Activated CD4-positive, alpha-beta memory T cell treated with anti-CD3 and anti-CD28 coated beads for 36 hours (primary cell): ENCODE data around the gene ENDOU. TPM values are rescaled to one million over a fixed set of nuclear protein-coding genes. Genes with fewer than 3 reads are reported as not detected.

ENCODE experiments used
- CTCF ChIA-PET: fragments of 350-600 bp; sonication (Branson Sonifier 250); formaldehyde crosslinking; loops from one replicate; lab custom pipeline; 2021; ENCODE audit warnings: antibody characterized with exemption, inconsistent platforms; lab: Charles Lee
- POLR2A ChIA-PET: fragments of 350-600 bp; sonication (Branson Sonifier 250); formaldehyde crosslinking; loops from one replicate; lab custom pipeline; 2021; ENCODE audit warnings: antibody characterized with exemption; lab: Charles Lee
- DNase-seq: peaks from one replicate; pipeline ENCODE4 v3.0.0-alpha.2; 2020
- H3K27ac Mint-ChIP-seq: one replicate; pipeline ENCODE4 v1.8.0; 2021; ENCODE audit warnings: mixed read lengths
- H3K27me3 Mint-ChIP-seq: one replicate; pipeline ENCODE4 v1.8.0; 2021; ENCODE audit warnings: mixed read lengths
- H3K36me3 Mint-ChIP-seq: one replicate; pipeline ENCODE4 v1.8.0; 2021; ENCODE audit warnings: mixed read lengths
- H3K4me1 Mint-ChIP-seq: one replicate; pipeline ENCODE4 v1.8.0; 2021; ENCODE audit warnings: low read depth, mixed read lengths
- H3K4me3 Mint-ChIP-seq: one replicate; pipeline ENCODE4 v1.8.0; 2021; ENCODE audit warnings: mild to moderate bottlenecking, mixed read lengths
- H3K9me3 Mint-ChIP-seq: one replicate; pipeline ENCODE4 v1.8.0; 2021; ENCODE audit warnings: mixed read lengths
- intact Hi-C: fragments of 100-400 bp; cut with micrococcal nuclease; formaldehyde crosslinking; loops from one replicate; pipeline ENCODE4 v1.15.1; 2023
- total RNA-seq, 2 experiments: library from RNA; stranded (reverse); gene quantifications; one replicate each; pipeline ENCODE4 v1.2.3, GENCODE V29; 2021

The ENDOU gene
- total RNA-seq, 2 experiments from 2014 or later = not detected

- intact Hi-C loops = no loop called here
- POLR2A ChIA-PET = interaction anchor here (0.8 to 3.6 kb wide), 3 partner anchors 13 to 27 kb away, joined by 3 to 19 read pairs (median 9); no protein-coding TSS in a partner anchor
These were observed 43.1 kb upstream of the ENDOU start for GRCh38 chr12:47768323-47768811.

GRCh38 chr12:47767216-47767724 lies 42.0 kb upstream of the ENDOU start:
- H3K4me3 Mint-ChIP-seq = no peak overlapping the region
- no peaks in the 10 kb centered on the region for H3K4me1 Mint-ChIP-seq
- no peaks in the 10 kb centered on the region for H3K27me3 Mint-ChIP-seq
- no peak overlapping the region for H3K27ac Mint-ChIP-seq
- POLR2A ChIA-PET = interaction anchor here (0.6 to 3.6 kb wide), 10 partner anchors 10 to 70 kb away, joined by 3 to 19 read pairs (median 3); no protein-coding TSS in a partner anchor
- CTCF ChIA-PET = interaction anchor here (0.7 to 18.6 kb wide), 34 partner anchors 9 to 139 kb away, joined by 3 to 837 read pairs (median 7); partner anchors contain the start of genes ENDOU, RAPGEF3 and RPAP3
- no peaks in the 10 kb centered on the region for H3K9me3 Mint-ChIP-seq
- intact Hi-C loops = loop anchor here (1.0 kb wide), 2 partner anchors 23 to 52 kb away; no protein-coding TSS in a partner anchor
- DNase-seq = peak; percentile 86
- H3K36me3 Mint-ChIP-seq = no peaks in the 10 kb centered on the region

More at GRCh38 chr12:47768323-47768811, 43.1 kb upstream of the ENDOU start:
- no peaks in the 10 kb centered on the region for H3K27me3 Mint-ChIP-seq
- H3K4me1 Mint-ChIP-seq = peaks cover 2% of the 10 kb centered on the region
- H3K4me3 Mint-ChIP-seq = no peak overlapping the region
- no peaks in the 10 kb centered on the region for H3K36me3 Mint-ChIP-seq
- no peaks in the 10 kb centered on the region for H3K9me3 Mint-ChIP-seq
- no peak for DNase-seq
- CTCF ChIA-PET = interaction anchor here (0.6 to 18.6 kb wide), 21 partner anchors 8 to 1582 kb away, joined by 3 to 837 read pairs (median 8); partner anchors contain the start of genes ENDOU and RAPGEF3
- H3K27ac Mint-ChIP-seq = no peak overlapping the region

- no peaks in the 10 kb centered on the region for H3K9me3 Mint-ChIP-seq
- H3K4me3 Mint-ChIP-seq = no peak overlapping the region
- DNase-seq = no peak
- no peaks in the 10 kb centered on the region for H3K27me3 Mint-ChIP-seq
- intact Hi-C loops = loop anchor here (1.0 kb wide), 2 partner anchors 22 to 51 kb away; no protein-coding TSS in a partner anchor
- no peak overlapping the region for H3K27ac Mint-ChIP-seq
- ChIA-PET CTCF (interaction anchor here (0.9 to 18.6 kb wide), 33 partner anchors 10 to 139 kb away, joined by 3 to 837 read pairs (median 7); partner anchors contain the start of genes ENDOU, RAPGEF3 and RPAP3), POLR2A (interaction anchor here (0.6 to 3.6 kb wide), 10 partner anchors 9 to 71 kb away, joined by 3 to 19 read pairs (median 3); no protein-coding TSS in a partner anchor)
- no peaks in the 10 kb centered on the region for H3K36me3 Mint-ChIP-seq
- H3K4me1 Mint-ChIP-seq = no peaks in the 10 kb centered on the region
These were observed 41.4 kb upstream of the ENDOU start for GRCh38 chr12:47766502-47767215.

GRCh38 chr12:47763481-47764346 lies 38.4 kb upstream of the ENDOU start:
- intact Hi-C loops = no loop called here
- Mint-ChIP-seq H3K4me3 (no peak overlapping the region), H3K36me3 (no peaks in the 10 kb centered on the region), H3K27me3 (no peaks in the 10 kb centered on the region), H3K4me1 (peaks cover 6% of the 10 kb centered on the region), H3K9me3 (no peaks in the 10 kb centered on the region), H3K27ac (no peak overlapping the region)
- POLR2A ChIA-PET = interaction anchor here (0.9 kb wide), 1 partner anchor 14 kb away, joined by 3 read pairs; no protein-coding TSS in a partner anchor
- CTCF ChIA-PET = interaction anchor here (1.1 to 14.4 kb wide), 4 partner anchors 16 to 75 kb away, joined by 3 to 361 read pairs (median 8); no protein-coding TSS in a partner anchor
- no peak for DNase-seq

GRCh38 chr12:47762850-47763465 lies 37.7 kb upstream of the ENDOU start:
- H3K27me3 Mint-ChIP-seq = no peaks in the 10 kb centered on the region
- no peaks in the 10 kb centered on the region for H3K9me3 Mint-ChIP-seq
- POLR2A ChIA-PET = interaction anchor here (0.9 kb wide), 1 partner anchor 14 kb away, joined by 3 read pairs; no protein-coding TSS in a partner anchor

GRCh38 chr12:47758834-47759690 lies 33.8 kb upstream of the ENDOU start, which contains the start of gene RAPGEF3:
Gene RAPGEF3 (minus strand): TSS chr12:47758880. CDS start chr12:47758556, 324 bp downstream.
- intact Hi-C loops = loop anchor here (5.0 kb wide), 1 partner anchor 78 kb away; no protein-coding TSS in a partner anchor
- Mint-ChIP-seq H3K27me3 (no peaks in the 10 kb centered on the region), H3K36me3 (no peaks in the 10 kb centered on the region), H3K27ac (no peak within 1 kb of the TSS), H3K4me3 (peak within 1 kb of the TSS; percentile 68), H3K9me3 (no peaks in the 10 kb centered on the region), H3K4me1 (peaks cover 46% of the 10 kb centered on the region)
- ChIA-PET CTCF (interaction anchor here (0.9 to 14.4 kb wide), 13 partner anchors 9 to 127 kb away, joined by 3 to 361 read pairs (median 6); partner anchors contain the start of genes RPAP3 and SLC48A1), POLR2A (interaction anchor here (1.0 to 1.1 kb wide), 2 partner anchors 18 to 74 kb away, joined by 3 to 4 read pairs; no protein-coding TSS in a partner anchor)
- DNase-seq = peak; percentile 86

More at GRCh38 chr12:47762850-47763465, 37.7 kb upstream of the ENDOU start:
- Mint-ChIP-seq H3K4me1 (peaks cover 11% of the 10 kb centered on the region), H3K27ac (no peak overlapping the region), H3K36me3 (no peaks in the 10 kb centered on the region), H3K4me3 (no peak overlapping the region)
- intact Hi-C loops = no loop called here
- CTCF ChIA-PET = interaction anchor here (1.1 to 14.4 kb wide), 4 partner anchors 16 to 76 kb away, joined by 3 to 361 read pairs (median 8); no protein-coding TSS in a partner anchor
- DNase-seq = no peak

- H3K4me1 Mint-ChIP-seq = peaks cover 48% of the 10 kb centered on the region
- no peaks in the 10 kb centered on the region for H3K36me3 Mint-ChIP-seq
- no peak overlapping the region for H3K27ac Mint-ChIP-seq
- DNase-seq = no peak
- no peaks in the 10 kb centered on the region for H3K9me3 Mint-ChIP-seq
- CTCF ChIA-PET = interaction anchor here (0.9 to 14.4 kb wide), 11 partner anchors 10 to 128 kb away, joined by 3 to 361 read pairs (median 12); partner anchors contain the start of gene SLC48A1
- intact Hi-C loops = loop anchor here (5.0 kb wide), 1 partner anchor 79 kb away; no protein-coding TSS in a partner anchor
- no peak overlapping the region for H3K4me3 Mint-ChIP-seq
- POLR2A ChIA-PET = interaction anchor here (1.0 to 1.2 kb wide), 3 partner anchors 17 to 82 kb away, joined by 3 to 7 read pairs (median 4); no protein-coding TSS in a partner anchor
- H3K27me3 Mint-ChIP-seq = no peaks in the 10 kb centered on the region
These were observed 33.2 kb upstream of the ENDOU start for GRCh38 chr12:47758584-47758833.

GRCh38 chr12:47757840-47758583 lies 32.7 kb upstream of the ENDOU start:
- ChIA-PET POLR2A (interaction anchor here (1.0 to 1.2 kb wide), 3 partner anchors 9 to 83 kb away, joined by 4 to 7 read pairs (median 5); no protein-coding TSS in a partner anchor), CTCF (interaction anchor here (0.9 to 14.4 kb wide), 11 partner anchors 10 to 128 kb away, joined by 3 to 361 read pairs (median 12); partner anchors contain the start of gene SLC48A1)
- no peak for DNase-seq
- intact Hi-C loops = loop anchor here (5.0 kb wide), 1 partner anchor 79 kb away; no protein-coding TSS in a partner anchor
- Mint-ChIP-seq H3K4me3 (no peak overlapping the region), H3K27ac (no peak overlapping the region), H3K36me3 (no peaks in the 10 kb centered on the region), H3K27me3 (no peaks in the 10 kb centered on the region), H3K4me1 (peaks cover 48% of the 10 kb centered on the region), H3K9me3 (no peaks in the 10 kb centered on the region)

GRCh38 chr12:47757364-47757839 lies 32.1 kb upstream of the ENDOU start:
- CTCF ChIA-PET = interaction anchor here (0.8 to 14.4 kb wide), 12 partner anchors 11 to 83 kb away, joined by 3 to 361 read pairs (median 9); partner anchors contain the start of gene SLC48A1
- peak overlapping the region; percentile 9 for H3K27ac Mint-ChIP-seq
- DNase-seq = no peak
- H3K36me3 Mint-ChIP-seq = no peaks in the 10 kb centered on the region
- POLR2A ChIA-PET = interaction anchor here (1.1 to 1.2 kb wide), 2 partner anchors 10 to 84 kb away, joined by 5 to 7 read pairs; no protein-coding TSS in a partner anchor
- no peaks in the 10 kb centered on the region for H3K9me3 Mint-ChIP-seq
- peaks cover 48% of the 10 kb centered on the region for H3K4me1 Mint-ChIP-seq
- intact Hi-C loops = loop anchor here (5.0 kb wide), 1 partner anchor 80 kb away; no protein-coding TSS in a partner anchor
- no peaks in the 10 kb centered on the region for H3K27me3 Mint-ChIP-seq
- H3K4me3 Mint-ChIP-seq = no peak overlapping the region
